HG03354 (cell line): Measurements from ENCODE around the gene SAP30L.

Experiments used
- ATAC-seq: cut with Tn5 transposase; IDR thresholded peaks from one replicate; pipeline ENCODE4 v1.9.1; 2021; ENCODE audit warnings: mild to moderate bottlenecking; ENCODE audit not compliant: unreplicated experiment, poor library complexity, severe bottlenecking

The SAP30L gene, protein sequence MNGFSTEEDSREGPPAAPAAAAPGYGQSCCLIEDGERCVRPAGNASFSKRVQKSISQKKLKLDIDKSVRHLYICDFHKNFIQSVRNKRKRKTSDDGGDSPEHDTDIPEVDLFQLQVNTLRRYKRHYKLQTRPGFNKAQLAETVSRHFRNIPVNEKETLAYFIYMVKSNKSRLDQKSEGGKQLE

DNA sequence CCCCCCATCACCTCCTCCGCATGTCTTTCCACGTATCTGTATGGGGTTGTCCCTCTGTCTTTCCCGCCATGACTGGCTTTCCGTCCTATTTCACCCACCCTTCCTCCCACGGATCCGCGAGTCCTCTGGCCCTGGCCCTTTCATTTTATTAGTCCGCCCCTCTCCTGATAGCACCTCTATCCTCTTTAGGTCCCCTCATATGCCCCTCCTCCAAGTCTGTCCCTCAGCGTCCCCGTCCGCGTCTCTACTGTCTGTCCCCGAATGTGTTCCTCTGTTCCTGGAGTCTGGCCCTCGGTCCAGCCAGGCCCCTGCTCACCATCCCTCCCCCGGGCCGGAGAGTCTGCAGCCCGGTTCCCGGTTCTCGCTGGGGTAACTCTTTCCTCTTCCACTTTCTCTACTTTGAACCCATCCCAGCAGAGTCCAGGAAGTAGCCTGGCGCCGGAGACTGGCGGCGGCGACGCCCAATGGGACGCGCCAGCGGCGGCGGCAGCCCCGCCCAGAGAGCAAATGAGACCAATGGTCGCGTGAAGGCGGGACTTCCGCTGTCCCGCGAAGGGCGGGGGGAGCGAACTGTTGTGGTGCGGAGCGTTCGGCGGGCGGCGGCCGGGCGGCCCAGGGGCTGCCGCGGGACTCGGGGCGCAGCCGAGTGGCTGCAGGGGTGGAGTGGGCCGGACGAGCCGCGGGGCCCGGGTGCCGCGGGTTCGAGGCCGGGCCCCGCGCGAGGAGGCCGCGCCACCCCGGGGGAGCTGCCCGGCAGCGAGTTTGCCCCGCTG is at the start of gene SAP30L:
Gene SAP30L, plus strand, starts transcription at position 576 of the 773 bp plus-strand sequence. CDS start 608 bp downstream, outside the sequence.
- ATAC-seq: peak; percentile 94

DNA sequence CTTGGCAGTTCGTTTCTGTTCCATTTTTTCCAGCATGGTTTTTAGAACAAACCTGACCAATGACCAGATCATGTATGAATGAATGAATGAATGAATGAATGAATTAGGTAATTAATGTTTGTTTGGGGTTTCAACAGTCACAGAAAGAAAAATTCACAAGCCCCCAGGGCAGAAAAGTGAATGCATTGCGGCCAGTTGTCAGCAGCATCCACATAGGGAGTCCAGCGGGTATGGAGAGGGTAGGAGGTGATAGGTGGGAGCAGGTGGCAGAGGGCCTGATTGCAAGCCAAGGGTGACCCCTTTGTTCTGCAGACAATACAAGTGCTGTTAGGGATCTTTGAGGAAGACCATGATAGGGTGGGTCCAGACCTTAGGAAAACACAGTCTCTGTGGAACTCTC is 49.7 kb upstream of the SAP30L start:
- ATAC-seq: no peak

DNA sequence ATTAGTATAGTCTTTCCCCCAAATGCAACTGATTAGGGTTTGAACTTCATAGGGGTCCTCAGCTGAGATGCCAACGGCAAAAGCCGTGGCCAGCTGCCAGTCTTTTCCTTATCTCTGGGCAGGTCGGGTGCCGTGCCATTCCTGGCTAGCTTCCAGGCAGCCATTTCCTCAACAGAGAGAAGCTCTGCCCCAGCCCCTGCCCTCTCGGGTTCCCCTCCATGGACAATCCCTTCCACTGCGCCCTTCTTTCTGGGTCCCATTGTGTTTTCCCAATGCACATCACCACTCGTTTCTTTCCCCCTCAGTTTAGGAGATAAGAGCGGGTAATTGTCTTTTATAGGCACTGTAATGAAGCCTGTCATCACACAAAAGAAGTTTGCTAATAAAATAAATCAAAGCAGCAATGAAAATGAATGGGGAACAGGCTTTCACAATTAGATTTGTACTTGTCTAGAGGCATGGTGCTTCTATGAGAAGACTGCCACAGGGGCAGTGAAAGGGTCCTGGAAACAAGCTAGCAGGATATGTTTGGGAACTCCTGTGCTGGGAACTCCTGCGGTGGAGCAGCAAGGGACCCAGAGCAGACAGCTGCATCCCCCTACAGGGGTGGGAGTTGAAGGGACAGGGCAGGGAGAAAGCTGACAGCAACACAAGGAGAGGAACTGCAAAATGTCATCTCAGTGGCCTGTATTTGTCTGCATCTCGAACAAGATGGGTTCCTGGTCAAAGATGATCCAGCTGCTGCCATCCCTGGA is 48.0 kb upstream of the SAP30L start:
- no peak for ATAC-seq

DNA sequence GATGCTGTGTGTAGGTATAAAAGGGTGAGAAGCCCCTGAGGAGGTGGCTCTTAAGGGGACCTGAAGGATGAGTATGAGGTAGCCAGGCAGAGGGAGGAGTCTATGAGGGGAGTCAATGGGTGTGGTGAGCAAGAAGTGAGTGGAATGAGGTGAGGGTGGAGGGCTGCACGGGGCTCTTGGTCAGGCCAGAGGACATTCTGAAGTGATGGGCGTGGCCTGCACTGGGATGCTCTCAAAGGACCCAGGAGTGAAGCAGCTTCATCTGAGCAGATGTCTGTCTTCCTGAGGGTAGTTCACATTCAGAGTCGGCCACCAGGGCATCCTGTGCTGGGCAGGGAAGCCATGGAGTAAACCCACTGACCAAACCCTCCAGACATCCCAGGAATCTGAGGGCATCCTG is 45.1 kb upstream of the SAP30L start:
- no peak for ATAC-seq

DNA sequence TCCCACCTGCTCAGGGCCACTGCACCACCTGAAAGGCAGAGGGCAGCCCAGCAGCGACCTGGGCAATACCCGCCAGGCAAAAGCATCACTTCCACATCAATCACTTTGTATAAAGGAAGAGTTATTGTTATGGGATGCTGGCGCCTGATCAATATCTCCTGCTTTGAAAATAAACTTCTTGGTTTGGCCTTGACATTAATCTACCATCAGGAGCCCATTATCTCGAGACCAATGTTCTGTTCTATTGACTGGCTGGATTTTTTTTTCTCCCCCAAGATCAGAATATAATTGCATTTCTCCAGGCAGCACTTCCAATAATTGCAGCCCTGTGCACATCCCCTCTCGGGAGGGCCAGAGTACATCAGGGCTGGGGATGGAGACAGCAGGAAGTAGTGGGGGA is 44.4 kb upstream of the SAP30L start:
- no peak for ATAC-seq

DNA sequence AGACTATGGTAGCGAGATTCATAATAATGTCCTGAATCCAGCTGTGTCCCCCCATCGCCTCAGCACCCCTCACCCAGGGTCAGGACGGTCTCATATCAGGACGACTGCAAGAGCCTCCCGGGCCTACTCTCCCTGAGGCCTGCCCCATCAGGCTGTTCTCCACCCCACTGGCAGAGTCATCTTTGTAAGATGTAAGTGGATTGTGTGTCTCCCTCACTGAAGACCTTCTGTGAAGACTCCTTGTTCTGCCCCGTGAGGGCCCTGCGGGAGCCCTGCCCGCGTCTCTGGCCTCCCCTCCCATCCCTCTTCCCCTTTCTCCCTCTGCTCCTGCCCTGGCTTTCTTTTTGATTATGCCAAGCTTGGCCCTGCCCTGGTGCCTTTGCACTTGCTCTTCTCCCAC is 43.9 kb upstream of the SAP30L start:
- ATAC-seq: no peak

DNA sequence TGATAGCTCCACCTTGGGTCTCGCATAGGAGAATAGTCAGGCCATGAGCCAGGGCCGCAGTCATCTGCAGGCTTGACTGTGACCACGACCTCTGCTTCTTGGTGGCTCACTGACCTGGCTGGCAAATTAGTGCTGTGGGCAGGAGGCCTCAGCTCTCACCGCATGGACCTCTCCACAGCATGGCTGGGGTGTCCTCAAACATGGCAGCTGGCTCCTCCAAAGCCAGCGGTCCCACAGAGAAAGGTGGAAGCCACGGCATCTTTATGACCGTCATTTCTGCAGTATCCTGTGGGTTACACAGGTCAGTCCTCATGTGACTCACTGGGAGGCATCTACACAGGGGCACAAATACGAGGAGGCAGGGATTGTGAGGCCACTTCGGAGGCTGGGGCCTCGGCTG is 43.2 kb upstream of the SAP30L start:
- ATAC-seq: no peak

DNA sequence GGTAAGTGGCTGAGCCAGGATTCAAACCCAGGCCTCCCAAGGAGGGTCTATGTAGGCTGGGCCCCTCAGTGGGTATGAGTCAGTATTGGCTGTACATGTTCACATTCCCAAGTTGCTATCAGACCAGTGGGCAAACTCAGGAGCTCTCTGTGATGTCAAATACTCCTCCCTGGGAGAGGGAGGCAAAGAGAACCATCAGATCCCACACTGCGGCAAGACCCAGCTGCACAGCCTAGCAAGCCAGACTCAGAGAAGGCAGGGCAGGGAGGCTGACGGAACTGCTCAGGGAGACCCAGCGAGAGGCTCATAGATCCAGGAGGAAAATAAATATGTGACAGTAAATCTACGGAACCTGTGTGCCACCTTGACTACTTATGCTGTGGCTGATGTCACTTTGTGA is 42.6 kb upstream of the SAP30L start:
- ATAC-seq: no peak

DNA sequence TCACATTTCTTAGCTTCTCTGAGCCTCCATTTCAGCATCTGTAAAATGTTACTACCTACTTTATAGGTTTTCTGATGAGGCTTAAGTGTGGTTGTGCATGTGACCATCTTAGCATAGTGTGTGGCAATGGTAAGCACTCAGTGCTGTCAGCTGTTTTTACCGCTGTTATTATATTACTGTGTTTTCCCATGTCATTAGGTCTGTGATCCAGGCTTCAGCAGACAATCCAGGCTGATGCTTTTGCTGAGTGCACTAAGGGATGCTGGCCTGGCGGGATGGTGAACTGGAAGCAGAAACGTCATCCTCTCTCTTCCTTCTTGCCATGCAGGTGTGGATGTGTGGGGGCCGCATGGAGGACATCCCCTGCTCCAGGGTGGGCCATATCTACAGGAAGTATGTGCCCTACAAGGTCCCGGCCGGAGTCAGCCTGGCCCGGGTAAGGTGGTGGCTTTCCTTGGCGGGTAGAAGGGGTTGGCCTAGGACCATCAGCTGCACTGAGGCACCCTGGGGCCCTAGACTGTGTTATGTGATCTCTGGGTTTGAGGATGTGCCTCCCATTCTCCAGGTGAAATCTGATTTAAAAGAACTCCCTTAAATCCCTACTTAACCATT is 41.9 kb upstream of the SAP30L start:
- no peak for ATAC-seq

DNA sequence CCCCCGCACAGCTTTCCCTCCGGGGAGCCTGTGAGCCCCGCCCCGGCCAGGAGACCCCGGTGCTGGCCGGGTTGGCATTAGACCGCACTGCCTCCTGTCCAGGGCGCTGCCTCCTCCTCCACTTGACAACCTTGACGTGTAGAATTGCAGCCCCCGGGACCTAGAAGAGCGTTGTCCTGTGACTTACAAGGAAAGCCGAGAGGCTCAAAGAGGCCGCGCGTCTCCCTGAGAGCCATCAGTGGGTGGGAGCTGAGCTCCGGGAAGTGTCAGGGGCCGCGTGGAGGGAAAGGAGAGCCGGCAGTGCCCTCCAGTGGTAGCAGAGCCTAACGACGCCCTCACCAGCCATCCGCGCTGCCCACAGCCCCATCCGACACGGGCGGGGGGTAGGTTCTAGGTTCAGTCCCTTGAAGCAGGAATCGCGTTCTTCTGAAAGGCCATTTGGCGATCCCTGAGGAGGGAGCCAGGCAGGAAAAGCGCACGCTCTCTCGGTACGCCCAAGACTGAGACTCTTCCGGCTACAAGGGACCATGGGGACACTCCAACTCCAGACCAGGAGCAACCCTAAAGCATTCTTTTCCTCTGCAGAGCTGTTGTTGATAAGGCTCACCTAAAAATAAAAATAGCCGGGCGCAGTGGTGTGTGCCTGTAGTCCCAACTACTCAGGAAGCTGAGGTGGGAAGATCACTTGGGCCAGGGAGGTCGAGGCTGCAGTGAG is 40.6 kb upstream of the SAP30L start:
- peak; percentile 100 for ATAC-seq

DNA sequence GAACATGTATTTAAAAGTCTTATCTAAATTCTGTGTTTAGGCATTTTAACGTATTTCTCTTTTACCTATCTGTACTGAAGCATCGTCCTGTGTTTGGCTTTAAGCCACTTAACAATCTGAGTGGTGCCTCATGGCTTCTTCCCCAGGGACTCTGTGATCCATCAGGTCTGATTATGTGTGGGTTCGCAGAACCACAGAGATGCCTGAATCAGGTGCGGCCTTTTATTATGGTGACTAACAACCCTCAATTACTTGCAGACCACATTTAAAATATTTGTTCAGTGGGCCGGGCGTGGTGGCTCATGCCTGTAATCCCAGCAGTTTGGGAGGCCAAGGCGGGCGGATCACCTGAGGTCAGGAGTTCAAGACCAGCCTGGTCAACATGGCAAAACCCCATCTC is 39.6 kb upstream of the SAP30L start:
- ATAC-seq: no peak

DNA sequence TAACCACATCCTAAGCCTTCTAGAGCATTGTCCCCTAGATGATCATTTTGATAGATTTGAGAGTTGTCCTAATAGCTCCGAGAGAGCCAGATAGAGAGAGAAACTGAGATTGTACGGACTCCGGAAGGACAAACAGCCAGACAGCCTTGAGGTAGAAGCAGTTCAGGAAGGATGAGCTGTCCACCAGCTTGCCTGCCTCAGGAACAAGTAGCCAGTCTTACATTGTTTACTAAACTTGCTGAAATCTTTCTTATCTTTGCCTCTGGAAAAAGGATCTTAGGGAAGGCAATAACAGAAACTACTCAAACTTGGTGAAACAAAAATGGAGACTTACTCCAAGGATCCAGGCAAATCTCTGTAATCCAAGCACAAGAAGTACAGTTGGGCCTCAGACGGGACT is 39.0 kb upstream of the SAP30L start:
- no peak for ATAC-seq

DNA sequence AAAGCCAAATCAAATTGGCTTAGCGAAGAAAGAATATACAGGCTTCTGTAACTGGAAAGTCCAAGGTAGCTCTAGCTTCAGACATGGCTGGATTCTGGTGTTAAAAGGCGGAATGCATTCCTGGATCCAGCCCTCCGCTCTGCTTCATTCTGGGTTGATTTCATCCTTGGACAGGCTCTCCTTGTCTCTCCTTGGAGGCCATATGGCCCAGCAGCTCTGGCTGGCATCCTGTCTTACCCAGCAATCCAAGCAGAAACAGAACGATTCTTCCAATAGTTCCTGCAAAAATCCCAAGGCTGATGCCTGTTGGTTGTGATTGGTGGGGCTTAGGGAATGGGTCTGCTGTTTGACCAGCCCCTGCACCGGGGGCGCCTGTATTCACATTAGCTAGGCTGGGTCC is 37.0 kb upstream of the SAP30L start:
- ATAC-seq: no peak

DNA sequence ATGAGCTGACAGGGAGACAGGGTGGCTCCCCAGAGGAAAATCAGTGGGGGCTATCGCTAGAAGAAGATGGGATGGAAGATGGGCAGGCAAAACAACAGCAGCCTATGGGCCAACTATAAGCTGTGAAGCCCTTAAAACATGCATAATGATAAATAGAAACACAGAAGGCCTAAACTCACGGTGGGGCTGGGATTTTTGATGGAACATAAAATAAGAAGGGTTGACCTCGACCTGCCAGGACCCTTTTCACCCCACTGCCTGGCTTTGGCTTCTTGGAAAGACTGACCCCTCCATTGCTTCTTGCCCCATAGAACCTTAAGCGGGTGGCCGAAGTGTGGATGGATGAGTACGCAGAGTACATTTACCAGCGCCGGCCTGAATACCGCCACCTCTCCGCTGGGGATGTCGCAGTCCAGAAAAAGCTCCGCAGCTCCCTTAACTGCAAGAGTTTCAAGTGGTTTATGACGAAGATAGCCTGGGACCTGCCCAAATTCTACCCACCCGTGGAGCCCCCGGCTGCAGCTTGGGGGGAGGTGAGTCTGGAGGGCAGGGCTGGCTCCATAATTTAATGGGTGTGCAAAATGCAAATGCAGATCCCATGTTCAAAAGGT is 36.5 kb upstream of the SAP30L start:
- ATAC-seq: no peak

DNA sequence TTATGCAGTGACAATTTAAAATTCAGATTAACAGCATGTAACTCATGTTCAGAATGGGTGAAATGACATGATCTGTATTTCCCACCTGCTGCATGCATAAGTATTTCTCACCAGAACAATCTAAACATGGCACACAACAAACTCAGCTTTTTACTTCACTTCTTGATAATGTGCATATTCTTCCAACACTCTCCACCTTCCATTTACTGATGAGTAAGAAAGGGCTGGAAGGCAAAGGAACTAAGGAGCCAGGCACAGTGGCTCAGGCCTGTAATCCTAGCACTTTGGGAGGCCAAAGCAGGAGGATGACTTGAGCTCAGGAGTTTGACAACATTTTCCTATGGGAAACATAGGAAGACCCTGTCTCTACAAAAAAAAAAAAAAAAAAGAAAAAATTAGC is 35.8 kb upstream of the SAP30L start:
- ATAC-seq: no peak

DNA sequence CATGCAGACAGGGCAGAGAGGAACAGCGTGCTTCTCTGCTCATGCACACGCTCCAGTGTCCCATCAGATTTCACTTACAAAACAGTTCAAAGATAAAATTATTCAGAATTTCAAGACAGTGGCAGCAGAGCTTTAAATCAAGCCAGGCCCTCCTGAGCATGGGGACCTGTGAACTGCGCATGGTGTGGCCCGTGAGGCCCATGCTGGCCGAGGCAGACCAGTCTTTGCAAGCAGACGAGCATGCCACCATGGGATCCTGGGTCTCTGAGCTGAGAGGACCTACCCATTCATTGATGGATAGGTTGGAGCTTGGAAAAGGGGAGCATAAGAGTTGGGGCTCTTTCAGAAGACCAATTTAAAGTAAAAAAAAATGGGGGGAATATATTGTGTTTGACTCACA is 35.0 kb upstream of the SAP30L start:
- no peak for ATAC-seq

DNA sequence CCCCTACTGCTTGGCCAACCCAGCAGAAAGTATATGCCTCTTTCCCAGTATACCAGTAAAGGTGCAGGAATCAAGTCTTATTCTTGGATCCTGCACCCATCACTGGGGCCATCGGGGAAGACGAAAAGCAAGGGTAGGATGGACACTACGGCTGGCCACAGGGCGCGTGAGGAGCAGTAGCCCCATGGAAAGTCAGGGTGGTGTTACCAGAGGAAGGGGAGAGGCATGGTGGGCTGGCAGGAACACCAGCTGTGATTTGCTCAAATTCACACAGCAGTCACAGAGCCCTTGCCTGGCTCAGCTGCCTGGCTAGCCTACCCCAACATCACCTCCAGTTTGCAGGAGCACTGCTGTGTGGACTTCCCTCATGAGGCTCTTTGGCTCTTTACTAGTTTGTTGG is 34.5 kb upstream of the SAP30L start:
- ATAC-seq: no peak

DNA sequence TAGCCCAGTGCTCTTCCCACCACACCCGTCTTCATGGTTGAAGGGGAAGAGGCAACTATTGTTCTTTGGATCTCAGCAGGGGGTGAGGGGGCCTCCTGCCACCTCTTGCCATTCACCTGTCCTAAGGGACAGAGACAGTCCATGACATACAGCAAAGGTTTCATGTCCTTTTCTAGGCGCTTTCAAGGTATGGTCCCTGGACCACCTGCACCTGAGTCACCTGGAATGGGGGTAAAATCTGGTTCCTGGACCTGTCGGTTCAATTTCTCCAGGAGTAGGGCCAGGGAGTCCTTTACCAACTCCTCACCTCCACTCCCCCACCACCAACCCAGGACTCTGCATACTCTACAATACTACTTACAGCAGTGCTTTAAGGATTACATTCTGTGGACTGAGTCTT is 33.5 kb upstream of the SAP30L start:
- no peak for ATAC-seq

DNA sequence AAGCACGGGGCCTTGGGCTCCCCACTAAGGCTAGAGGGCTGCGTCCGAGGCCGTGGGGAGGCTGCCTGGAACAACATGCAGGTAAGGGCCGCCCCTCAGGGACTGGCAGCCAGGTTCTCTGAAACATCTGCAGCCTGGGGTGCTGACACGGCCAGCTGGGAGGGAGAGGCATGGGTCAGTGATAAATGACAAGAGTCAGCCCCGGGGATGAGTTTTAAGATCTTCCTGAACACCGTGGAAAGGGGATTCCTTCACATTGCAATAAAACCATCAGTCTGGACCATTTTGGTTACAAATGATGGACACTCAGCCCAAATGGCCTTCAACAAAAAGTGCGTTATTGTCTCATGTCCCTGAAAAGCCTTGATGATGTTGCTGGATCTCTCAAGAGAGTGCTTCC is 32.9 kb upstream of the SAP30L start:
- ATAC-seq: no peak

DNA sequence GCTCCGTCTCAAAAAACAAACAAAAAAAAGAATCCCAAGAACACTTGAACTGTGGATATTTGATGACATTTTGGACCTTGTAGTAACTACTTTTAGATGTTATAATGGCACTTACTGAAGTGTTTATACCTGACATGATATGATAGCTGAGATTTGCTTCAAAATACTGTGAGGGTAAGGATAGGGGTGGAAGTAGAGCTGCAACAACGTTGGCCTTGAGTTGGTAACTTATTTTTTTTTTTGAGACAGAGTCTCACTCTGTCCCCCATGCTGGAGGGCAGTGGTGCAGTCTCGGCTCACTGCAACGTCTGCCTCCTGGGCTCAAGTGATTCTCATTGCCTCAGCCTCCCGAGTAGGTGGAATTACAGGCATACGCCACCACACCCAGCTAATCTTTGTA is 30.7 kb upstream of the SAP30L start:
- no peak for ATAC-seq
